MM.1S (cell line): ENCODE results near the gene ZBTB4.

Experiments
- DNase-seq: peaks from one replicate; pipeline ENCODE4 v3.0.0-alpha.2; 2015
- H2AFZ ChIP-seq: fragments of 300-600 bp; sonication (generic); 2 replicates; pipeline ENCODE4 v1.6.0; 2016; ENCODE audit warnings: antibody characterized with exemption, low read length
- H3F3A ChIP-seq: fragments of 300-600 bp; sonication (generic); 2 replicates; pipeline ENCODE4 v1.6.1; 2016; ENCODE audit warnings: mild to moderate bottlenecking, antibody characterized with exemption, low read length, moderate library complexity, mixed read lengths; ENCODE audit not compliant: insufficient read depth
- H3K27ac ChIP-seq: fragments of 300-600 bp; sonication (generic); 2 replicates; pipeline ENCODE4 v1.5.1; 2016; ENCODE audit warnings: mild to moderate bottlenecking, low read length
- H3K27me3 ChIP-seq: fragments of 300-600 bp; sonication (generic); replicated peaks from 2 replicates; pipeline ENCODE4 v1.6.0; 2016; ENCODE audit warnings: low read length; ENCODE audit not compliant: insufficient read depth
- H3K36me3 ChIP-seq: fragments of 300-600 bp; sonication (generic); replicated peaks from 2 replicates; pipeline ENCODE4 v1.6.1; 2016; ENCODE audit warnings: mild to moderate bottlenecking, low read length, mixed read lengths; ENCODE audit not compliant: insufficient read depth
- H3K4me1 ChIP-seq: fragments of 300-600 bp; sonication (generic); 2 replicates; pipeline ENCODE4 v1.6.1; 2016; ENCODE audit warnings: low read length, mixed read lengths
- H3K4me2 ChIP-seq: fragments of 300-600 bp; sonication (generic); 2 replicates; pipeline ENCODE4 v1.6.0; 2016; ENCODE audit warnings: low read depth, low read length
- H3K4me3 ChIP-seq: fragments of 300-600 bp; sonication (generic); 2 replicates; pipeline ENCODE4 v1.5.1; 2016; ENCODE audit warnings: low read length, mixed read lengths
- H3K79me2 ChIP-seq: fragments of 300-600 bp; sonication (generic); 2 replicates; pipeline ENCODE4 v1.6.1; 2016; ENCODE audit warnings: mixed run types, low read length, mixed read lengths
- H3K9ac ChIP-seq: fragments of 300-600 bp; sonication (generic); 2 replicates; pipeline ENCODE4 v1.6.1; 2016; ENCODE audit warnings: low read length, mixed read lengths
- H3K9me2 ChIP-seq: fragments of 300-600 bp; sonication (generic); replicated peaks from 2 replicates; pipeline ENCODE4 v1.6.1; 2016; ENCODE audit warnings: mild to moderate bottlenecking, low read length, mixed read lengths; ENCODE audit not compliant: insufficient read depth
- H3K9me3 ChIP-seq: fragments of 300-600 bp; sonication (generic); replicated peaks from 2 replicates; pipeline ENCODE4 v1.6.1; 2016; ENCODE audit warnings: mild to moderate bottlenecking, low read length, mixed read lengths; ENCODE audit not compliant: insufficient read depth
- H4K20me1 ChIP-seq: fragments of 300-600 bp; sonication (generic); 2 replicates; pipeline ENCODE4 v1.6.1; 2016; ENCODE audit warnings: mild to moderate bottlenecking, low read length, moderate library complexity, mixed read lengths; ENCODE audit not compliant: insufficient read depth
- EZH2 ChIP-seq: fragments of 300-600 bp; sonication (generic); optimal IDR thresholded peaks from 2 replicates; pipeline ENCODE3; 2017; ENCODE audit warnings: low read depth, mild to moderate bottlenecking, antibody characterized with exemption, low read length, mixed read lengths
- EZH2phosphoT487 ChIP-seq: fragments of 300-600 bp; sonication (generic); IDR thresholded peaks from 2 replicates; pipeline ENCODE4 v1.6.1; 2018; ENCODE audit warnings: antibody characterized with exemption, low read length
- TF ChIP-seq, protein P1 (sequence below): fragments of 300-600 bp; sonication (generic); IDR thresholded peaks from 2 replicates; pipeline ENCODE4 v1.5.1; 2016; ENCODE audit warnings: antibody characterized with exemption, low read length, mixed read lengths

Gene ZBTB4

DNA sequence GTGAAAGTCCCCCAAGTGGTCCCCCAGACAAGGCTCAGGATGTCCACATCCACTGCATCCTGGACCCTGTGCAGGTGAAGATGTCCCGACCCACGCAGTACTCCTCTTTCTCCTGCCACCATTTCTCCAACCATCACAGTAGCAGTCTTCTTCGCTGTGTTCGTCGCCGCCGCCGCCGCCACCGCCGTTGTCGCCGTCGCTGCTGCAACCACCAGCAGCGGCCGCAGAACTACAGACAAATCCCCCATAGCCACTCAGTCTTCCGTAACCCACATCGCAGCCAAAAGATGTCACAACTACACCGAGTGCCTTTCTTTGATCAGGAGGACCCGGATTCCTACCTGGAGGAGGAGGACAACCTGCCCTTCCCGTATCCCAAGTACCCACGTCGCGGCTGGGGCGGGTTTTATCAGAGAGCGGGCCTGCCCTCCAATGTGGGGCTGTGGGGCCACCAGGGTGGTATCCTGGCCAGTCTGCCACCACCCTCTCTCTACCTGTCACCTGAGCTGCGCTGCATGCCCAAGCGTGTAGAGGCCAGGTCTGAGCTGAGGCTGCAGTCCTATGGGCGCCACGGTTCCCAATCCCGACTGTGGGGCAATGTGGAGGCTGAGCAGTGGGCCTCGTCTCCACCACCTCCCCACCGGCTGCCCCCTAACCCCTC, 53.1 kb downstream of the ZBTB4 start:
- H3K79me2 ChIP-seq: no peaks in the 10 kb centered on the region
- no peaks in the 10 kb centered on the region for H3K9me2 ChIP-seq
- H3K27ac ChIP-seq: no peak overlapping the region
- TF ChIP-seq EZH2 (no peak), EZH2phosphoT487 (no peak)
- TF ChIP-seq, protein P1, sequence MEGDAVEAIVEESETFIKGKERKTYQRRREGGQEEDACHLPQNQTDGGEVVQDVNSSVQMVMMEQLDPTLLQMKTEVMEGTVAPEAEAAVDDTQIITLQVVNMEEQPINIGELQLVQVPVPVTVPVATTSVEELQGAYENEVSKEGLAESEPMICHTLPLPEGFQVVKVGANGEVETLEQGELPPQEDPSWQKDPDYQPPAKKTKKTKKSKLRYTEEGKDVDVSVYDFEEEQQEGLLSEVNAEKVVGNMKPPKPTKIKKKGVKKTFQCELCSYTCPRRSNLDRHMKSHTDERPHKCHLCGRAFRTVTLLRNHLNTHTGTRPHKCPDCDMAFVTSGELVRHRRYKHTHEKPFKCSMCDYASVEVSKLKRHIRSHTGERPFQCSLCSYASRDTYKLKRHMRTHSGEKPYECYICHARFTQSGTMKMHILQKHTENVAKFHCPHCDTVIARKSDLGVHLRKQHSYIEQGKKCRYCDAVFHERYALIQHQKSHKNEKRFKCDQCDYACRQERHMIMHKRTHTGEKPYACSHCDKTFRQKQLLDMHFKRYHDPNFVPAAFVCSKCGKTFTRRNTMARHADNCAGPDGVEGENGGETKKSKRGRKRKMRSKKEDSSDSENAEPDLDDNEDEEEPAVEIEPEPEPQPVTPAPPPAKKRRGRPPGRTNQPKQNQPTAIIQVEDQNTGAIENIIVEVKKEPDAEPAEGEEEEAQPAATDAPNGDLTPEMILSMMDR: no peak
- DNase-seq: no peak
- H3K4me3 ChIP-seq: no peak overlapping the region
- H2AFZ ChIP-seq: no peak overlapping the region
- H3K4me1 ChIP-seq: no peaks in the 10 kb centered on the region
- no peaks in the 10 kb centered on the region for H3K9me3 ChIP-seq
- H3K36me3 ChIP-seq: no peaks in the 10 kb centered on the region
- no peak overlapping the region for H3K9ac ChIP-seq
- no peaks in the 10 kb centered on the region for H3F3A ChIP-seq
- H3K27me3 ChIP-seq: peaks cover 62% of the 10 kb centered on the region
- H4K20me1 ChIP-seq: no peaks in the 10 kb centered on the region
- H3K4me2 ChIP-seq: no peak overlapping the region

DNA sequence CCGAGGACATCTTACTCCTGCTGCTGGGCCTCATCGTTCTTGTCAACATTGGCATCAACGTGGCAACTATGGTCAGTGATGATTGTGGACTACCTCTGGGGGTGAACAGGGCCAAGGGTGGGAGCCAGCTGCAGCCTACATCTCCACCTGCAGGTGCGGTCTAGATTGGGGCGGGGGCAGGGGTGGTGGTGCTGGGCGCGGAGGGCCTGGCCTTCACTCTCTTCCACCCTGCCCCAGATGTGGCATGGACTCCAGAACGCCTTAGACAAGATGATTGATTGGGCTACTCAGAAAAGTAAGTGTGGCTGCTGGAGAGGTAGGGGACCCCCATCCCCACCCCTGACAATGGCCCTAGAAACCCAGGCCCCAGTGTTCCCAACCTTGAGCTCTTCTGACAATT, 53.7 kb downstream of the ZBTB4 start:
- Histone ChIP-seq H3K9me2 (no peaks in the 10 kb centered on the region), H3F3A (no peaks in the 10 kb centered on the region), H3K4me1 (no peaks in the 10 kb centered on the region), H3K4me2 (no peak overlapping the region), H3K9ac (no peak overlapping the region), H3K27me3 (peaks cover 58% of the 10 kb centered on the region), H2AFZ (no peak overlapping the region), H3K4me3 (no peak overlapping the region), H3K27ac (no peak overlapping the region), H3K9me3 (no peaks in the 10 kb centered on the region), H3K79me2 (no peaks in the 10 kb centered on the region), H4K20me1 (no peaks in the 10 kb centered on the region), H3K36me3 (no peaks in the 10 kb centered on the region)
- DNase-seq: no peak
- TF ChIP-seq EZH2 (no peak), EZH2phosphoT487 (no peak)
- TF ChIP-seq, protein P1: no peak

DNA sequence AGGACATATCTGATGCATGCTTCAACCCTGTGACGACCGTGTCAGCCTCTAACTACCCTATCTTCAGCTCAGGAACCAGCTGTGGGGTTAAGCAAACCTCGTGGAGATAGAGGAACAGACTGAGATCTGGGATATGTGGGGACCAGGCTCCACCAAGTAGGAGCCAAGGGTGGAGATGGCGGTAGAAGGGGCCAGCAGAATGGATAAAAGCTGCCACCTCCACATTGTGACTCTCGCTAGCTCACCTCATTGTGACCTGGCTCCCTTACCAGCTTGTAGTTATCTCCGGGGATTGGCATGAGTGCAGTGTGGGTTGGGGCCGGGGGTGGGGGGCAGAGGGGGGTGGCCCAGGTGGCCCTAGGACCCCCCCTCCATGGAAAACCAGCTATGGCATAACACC, 54.1 kb downstream of the ZBTB4 start, which contains the start of gene SPEM2:
Gene SPEM2, plus strand, starts transcription at position 301 of the 400 bp plus-strand sequence. Its CDS starts 73 bp downstream, at position 374.
- no peak for TF ChIP-seq EZH2phosphoT487
- TF ChIP-seq, protein P1: no peak
- no peak for TF ChIP-seq EZH2
- Histone ChIP-seq H3F3A (no peaks in the 10 kb centered on the region), H3K79me2 (no peaks in the 10 kb centered on the region), H3K4me2 (no peak within 1 kb of the TSS), H3K27ac (no peak within 1 kb of the TSS), H3K9ac (no peak within 1 kb of the TSS), H3K9me3 (no peaks in the 10 kb centered on the region), H2AFZ (no peak within 1 kb of the TSS), H3K9me2 (no peaks in the 10 kb centered on the region), H3K27me3 (peaks cover 58% of the 10 kb centered on the region), H3K36me3 (no peaks in the 10 kb centered on the region), H3K4me3 (no peak within 1 kb of the TSS), H4K20me1 (no peaks in the 10 kb centered on the region), H3K4me1 (no peaks in the 10 kb centered on the region)
- no peak for DNase-seq
